Mesodermal cell (in vitro differentiated cells): Measurements from ENCODE around the gene DYSF.
A peak's percentile ranks its signal among the peaks of the same experiment; 100 is the strongest.

Experiments used
- H3K27ac ChIP-seq: 2 replicates; pipeline ENCODE4 v1.7.0; 2013; ENCODE audit warnings: mild to moderate bottlenecking, low read depth, low read length, moderate library complexity; ENCODE audit not compliant: severe bottlenecking
- H3K36me3 ChIP-seq: 2 replicates; pipeline ENCODE4 v1.7.1; 2013; ENCODE audit warnings: mild to moderate bottlenecking, low read length, moderate library complexity; ENCODE audit not compliant: control insufficient read depth, insufficient read depth
- H3K4me1 ChIP-seq: one replicate; pipeline ENCODE4 v1.7.1; 2013; ENCODE audit warnings: mild to moderate bottlenecking, low read length; ENCODE audit not compliant: insufficient read depth, control insufficient read depth, poor library complexity, severe bottlenecking
- H3K4me3 ChIP-seq: 2 replicates; pipeline ENCODE4 v1.7.0; 2013; ENCODE audit warnings: low read length, control low read depth, mild to moderate bottlenecking; ENCODE audit not compliant: insufficient read depth, poor library complexity, severe bottlenecking; ENCODE audit errors: extremely low read depth
- H3K9me3 ChIP-seq: 2 replicates; pipeline ENCODE4 v1.7.1; 2013; ENCODE audit warnings: mild to moderate bottlenecking, low read length, moderate library complexity; ENCODE audit not compliant: control insufficient read depth
- WGBS, 2 experiments: methylation state at CpG; one replicate each; pipeline ENCODE4 v1.1.5; 2013; ENCODE audit warnings: missing lambda C conversion rate in 2 of 2; ENCODE audit not compliant: insufficient coverage in 2 of 2; 5-methylcytosine and 5-hydroxymethylcytosine counted together

The DYSF gene

DNA sequence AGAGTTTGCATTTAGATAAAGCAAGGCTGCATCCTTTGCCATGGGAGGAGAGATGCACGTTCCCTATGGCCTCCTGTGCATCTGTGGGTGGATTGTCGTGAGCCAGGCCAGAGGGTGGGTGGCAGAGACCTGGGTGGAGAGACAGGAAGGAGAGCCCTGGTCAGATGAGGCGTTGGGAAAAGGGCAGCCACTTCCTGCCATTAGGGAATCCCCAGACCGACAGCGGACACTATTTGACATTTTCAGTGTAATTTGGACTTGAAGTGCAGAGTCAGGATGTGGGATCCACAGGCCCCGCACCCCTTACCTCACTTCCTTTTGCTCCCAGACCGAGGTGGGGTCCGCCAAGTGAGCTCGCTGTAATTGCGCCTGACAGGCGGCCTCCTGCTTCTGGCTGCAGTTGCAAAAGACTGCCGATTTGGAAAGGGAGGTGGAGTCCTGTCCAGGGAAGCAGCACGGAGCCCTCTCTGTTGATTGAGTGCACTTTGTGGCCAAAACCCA is 150.0 kb downstream of the DYSF start:
- Histone ChIP-seq H3K27ac (no peak overlapping the region), H3K9me3 (no peaks in the 10 kb centered on the region), H3K4me3 (no peak overlapping the region), H3K4me1 (peaks cover under 1% of the 10 kb centered on the region), H3K36me3 (no peaks in the 10 kb centered on the region)
- WGBS, 2 experiments: 84 to 89% methylated on average over 10 to 13 of the region's 13 CpGs

DNA sequence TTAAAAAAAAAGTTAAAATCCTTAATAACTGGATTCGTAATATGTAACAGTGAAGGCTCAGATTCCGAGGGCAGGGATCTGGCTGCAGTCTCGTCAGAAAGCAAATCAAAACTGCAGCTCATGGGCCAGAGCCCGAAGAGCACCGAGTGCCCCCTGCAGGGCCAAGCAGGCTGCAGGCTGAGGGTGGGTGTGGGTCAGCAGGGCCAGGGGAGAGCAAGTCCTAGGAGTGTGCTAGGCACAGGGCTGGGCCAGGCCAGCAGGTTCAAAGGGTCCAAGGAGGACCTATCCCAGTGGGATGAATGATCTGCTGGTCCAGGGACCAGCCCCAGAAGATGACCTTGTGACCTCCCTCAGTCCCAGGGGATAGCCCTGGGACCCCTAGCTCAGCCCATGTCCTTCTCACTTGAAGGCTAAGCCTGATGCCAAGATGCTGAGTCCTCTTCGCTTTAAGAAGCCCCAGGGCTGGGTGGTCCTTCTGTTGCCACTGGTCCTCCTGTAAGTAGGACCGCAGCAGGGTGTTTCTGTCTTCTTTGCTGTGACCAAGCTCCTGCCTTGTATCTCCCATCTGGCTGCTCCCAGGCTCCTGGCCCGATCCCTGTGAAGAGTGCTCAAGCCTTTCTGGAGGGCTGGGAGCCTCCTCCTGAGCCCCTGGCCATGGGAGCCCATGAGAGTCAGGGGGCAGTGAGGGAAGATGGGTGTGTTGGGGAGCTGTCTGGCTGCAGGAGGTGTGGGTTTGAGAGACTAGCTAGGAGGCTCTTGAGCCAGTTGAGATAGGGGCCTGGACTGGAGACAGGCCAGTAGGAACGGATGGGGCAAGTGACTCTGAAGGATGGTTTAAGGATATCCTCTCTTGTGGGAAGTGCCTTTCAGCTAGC is 150.7 kb downstream of the DYSF start:
- 91 to 92% methylated on average over 8 to 9 of the region's 9 CpGs for WGBS, 2 experiments
- no peaks in the 10 kb centered on the region for H3K36me3 ChIP-seq
- peaks cover 2% of the 10 kb centered on the region for H3K4me1 ChIP-seq
- H3K4me3 ChIP-seq: no peak overlapping the region
- H3K27ac ChIP-seq: no peak overlapping the region
- no peaks in the 10 kb centered on the region for H3K9me3 ChIP-seq

DNA sequence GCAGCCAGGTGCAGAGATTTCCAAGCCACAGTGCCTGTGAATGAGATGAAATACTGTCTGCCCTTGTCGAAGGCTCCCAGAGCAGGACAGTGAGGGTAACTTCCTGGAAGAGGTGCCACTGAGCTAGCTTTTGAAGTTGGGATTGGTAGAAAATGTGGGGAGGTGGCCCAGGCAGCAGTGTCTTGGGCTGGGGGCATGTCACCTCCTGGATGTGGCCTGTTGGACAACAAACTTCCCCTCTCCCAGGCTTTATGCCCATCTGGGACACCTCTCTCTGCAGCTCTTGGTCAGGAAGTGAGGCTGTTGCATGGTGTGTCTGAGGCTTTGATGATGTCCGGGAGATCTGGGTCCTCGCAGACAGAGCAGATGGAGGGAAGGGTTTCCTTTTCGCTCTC is 151.4 kb downstream of the DYSF start:
- no peaks in the 10 kb centered on the region for H3K36me3 ChIP-seq
- H3K4me1 ChIP-seq: peaks cover 8% of the 10 kb centered on the region
- H3K9me3 ChIP-seq: no peaks in the 10 kb centered on the region
- H3K4me3 ChIP-seq: no peak overlapping the region
- 47 to 53% methylated on average over 2 to 4 of the region's 4 CpGs for WGBS, 2 experiments
- peak overlapping the region; percentile 62 for H3K27ac ChIP-seq

GRCh38 chr2:71605173-71605641 is 151.8 kb downstream of the DYSF start:
- peak overlapping the region; percentile 62 for H3K27ac ChIP-seq
- no peaks in the 10 kb centered on the region for H3K9me3 ChIP-seq
- 60% methylated on average over 6 of the region's 9 CpGs for WGBS, 2 experiments
- H3K4me3 ChIP-seq: no peak overlapping the region
- H3K36me3 ChIP-seq: no peaks in the 10 kb centered on the region
- H3K4me1 ChIP-seq: peaks cover 8% of the 10 kb centered on the region

DNA sequence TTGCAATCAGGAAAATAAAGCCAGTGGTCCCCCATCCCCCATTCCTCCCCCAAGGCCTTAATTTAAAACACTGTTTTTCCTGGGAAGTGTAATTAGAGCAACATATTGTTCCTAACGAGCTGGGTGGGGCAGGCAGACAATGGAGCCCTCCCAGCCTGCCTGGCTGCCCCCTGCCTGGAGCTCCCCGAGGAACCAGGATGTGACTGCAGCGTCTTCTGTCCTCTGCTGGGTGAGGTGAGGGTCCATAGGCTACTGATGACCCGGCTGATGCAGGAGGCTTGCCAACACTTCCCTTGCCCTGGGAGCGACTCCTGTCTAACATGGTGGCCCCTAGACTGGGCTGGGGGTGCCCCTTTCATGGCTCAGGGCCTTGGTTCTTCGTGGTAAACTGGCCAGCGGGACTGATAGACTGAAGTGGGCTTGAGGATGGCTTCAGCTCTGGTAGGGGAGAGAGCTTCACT is 152.4 kb downstream of the DYSF start:
- Histone ChIP-seq H3K9me3 (no peaks in the 10 kb centered on the region), H3K4me3 (no peak overlapping the region)
- 78 to 86% methylated on average over 5 to 7 of the region's 7 CpGs for WGBS, 2 experiments

GRCh38 chr2:71606244-71606643 is 152.9 kb downstream of the DYSF start:
- H3K27ac ChIP-seq: no peak overlapping the region
- H3K9me3 ChIP-seq: no peaks in the 10 kb centered on the region
- no peak overlapping the region for H3K4me3 ChIP-seq
- 100% methylated on average over 1 of the region's 3 CpGs for WGBS, 2 experiments
- peaks cover 8% of the 10 kb centered on the region for H3K4me1 ChIP-seq
- no peaks in the 10 kb centered on the region for H3K36me3 ChIP-seq

More for the DNA sequence above, 152.4 kb downstream of the DYSF start:
- no peak overlapping the region for H3K27ac ChIP-seq
- H3K36me3 ChIP-seq: no peaks in the 10 kb centered on the region
- H3K4me1 ChIP-seq: peaks cover 8% of the 10 kb centered on the region

- peaks cover 2% of the 10 kb centered on the region for H3K36me3 ChIP-seq
- H3K27ac ChIP-seq: no peak overlapping the region
- no peak overlapping the region for H3K4me3 ChIP-seq
- WGBS, 2 experiments: 92 to 94% methylated on average over 7 of the region's 7 CpGs
- no peaks in the 10 kb centered on the region for H3K9me3 ChIP-seq
- H3K4me1 ChIP-seq: peaks cover 8% of the 10 kb centered on the region
Observed at GRCh38 chr2:71607151-71607889, 154.0 kb downstream of the DYSF start.

DNA sequence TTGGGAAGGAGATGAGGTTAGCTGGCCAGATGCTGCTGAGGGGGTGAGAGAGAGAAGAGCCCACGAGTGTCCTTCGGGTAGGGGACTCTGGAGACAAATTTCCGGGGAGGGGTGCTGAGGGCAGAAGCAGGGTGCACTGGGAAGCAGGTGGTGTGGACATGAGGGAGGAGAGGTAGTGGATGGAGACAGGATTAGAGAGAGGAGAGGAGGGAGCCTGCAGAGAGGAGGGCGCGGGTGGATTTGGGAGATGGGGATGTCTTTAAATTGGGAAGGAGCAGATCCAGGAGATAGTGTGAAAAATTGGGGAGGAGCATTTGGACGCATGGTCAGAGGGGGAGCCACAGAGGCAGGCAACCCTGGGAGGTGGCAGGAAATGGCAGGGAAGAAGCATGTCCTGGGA is 154.7 kb downstream of the DYSF start:
- H3K4me3 ChIP-seq: no peak overlapping the region
- H3K9me3 ChIP-seq: no peaks in the 10 kb centered on the region
- H3K27ac ChIP-seq: no peak overlapping the region
- H3K36me3 ChIP-seq: peaks cover 3% of the 10 kb centered on the region
- 71 to 72% methylated on average over 6 of the region's 6 CpGs for WGBS, 2 experiments
- H3K4me1 ChIP-seq: peaks cover 8% of the 10 kb centered on the region

- 80 to 85% methylated on average over 7 to 12 of the region's 12 CpGs for WGBS, 2 experiments
- Histone ChIP-seq H3K36me3 (peaks cover 3% of the 10 kb centered on the region), H3K4me1 (peaks cover 8% of the 10 kb centered on the region), H3K4me3 (no peak overlapping the region), H3K27ac (no peak overlapping the region), H3K9me3 (no peaks in the 10 kb centered on the region)
Observed at GRCh38 chr2:71608441-71608840, 155.1 kb downstream of the DYSF start.

DNA sequence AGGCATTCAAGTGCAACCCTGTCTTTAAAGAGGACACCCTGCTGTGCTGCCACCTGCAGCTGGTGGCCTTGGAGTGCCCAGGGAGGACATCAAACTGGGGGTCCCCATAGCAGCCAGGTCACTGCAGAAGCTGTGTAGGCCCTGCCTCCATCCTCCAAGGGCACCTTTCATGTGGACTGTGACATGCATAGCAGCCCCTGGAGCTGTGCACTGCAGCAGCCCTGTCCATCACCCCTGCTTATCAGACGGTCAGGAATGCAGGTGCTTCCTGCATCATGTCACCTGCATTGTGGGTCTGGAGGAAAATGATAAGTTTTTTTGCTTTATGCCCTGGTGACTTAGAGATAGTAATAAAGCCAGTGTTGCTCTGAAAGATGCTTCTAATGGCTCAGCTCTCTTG is 155.7 kb downstream of the DYSF start:
- no peak overlapping the region for H3K27ac ChIP-seq
- peaks cover 8% of the 10 kb centered on the region for H3K4me1 ChIP-seq
- 78 to 83% methylated on average over 1 of the region's 1 CpG for whole genome bisulfite sequencing, 2 experiments
- H3K9me3 ChIP-seq: no peaks in the 10 kb centered on the region
- peaks cover 3% of the 10 kb centered on the region for H3K36me3 ChIP-seq
- H3K4me3 ChIP-seq: no peak overlapping the region
